Fibroblast of lung (primary cell): ENCODE data around the gene SCGB2B2.
A peak's percentile ranks its signal among the peaks of the same experiment; 100 is the strongest.

Experiments
- EZH2 ChIP-seq: IDR thresholded peaks from 2 replicates; pipeline ENCODE4 v1.5.1; 2012; ENCODE audit warnings: low read length, control low read depth, mild to moderate bottlenecking; ENCODE audit errors: missing control alignments
- TF ChIP-seq, protein P1 (sequence below), 2 donors: IDR thresholded peaks in 1 of 2; conservative IDR thresholded peaks in 1 of 2; 1 replicate in 1 of 2; 2 replicates in 1 of 2; pipeline ENCODE4 v1.5.1; 2011 to 2012; ENCODE audit warnings: low read length in 2 of 2, control low read depth in 1 of 2, inconsistent platforms in 1 of 2, low read depth in 1 of 2, mild to moderate bottlenecking in 1 of 2

DNA sequence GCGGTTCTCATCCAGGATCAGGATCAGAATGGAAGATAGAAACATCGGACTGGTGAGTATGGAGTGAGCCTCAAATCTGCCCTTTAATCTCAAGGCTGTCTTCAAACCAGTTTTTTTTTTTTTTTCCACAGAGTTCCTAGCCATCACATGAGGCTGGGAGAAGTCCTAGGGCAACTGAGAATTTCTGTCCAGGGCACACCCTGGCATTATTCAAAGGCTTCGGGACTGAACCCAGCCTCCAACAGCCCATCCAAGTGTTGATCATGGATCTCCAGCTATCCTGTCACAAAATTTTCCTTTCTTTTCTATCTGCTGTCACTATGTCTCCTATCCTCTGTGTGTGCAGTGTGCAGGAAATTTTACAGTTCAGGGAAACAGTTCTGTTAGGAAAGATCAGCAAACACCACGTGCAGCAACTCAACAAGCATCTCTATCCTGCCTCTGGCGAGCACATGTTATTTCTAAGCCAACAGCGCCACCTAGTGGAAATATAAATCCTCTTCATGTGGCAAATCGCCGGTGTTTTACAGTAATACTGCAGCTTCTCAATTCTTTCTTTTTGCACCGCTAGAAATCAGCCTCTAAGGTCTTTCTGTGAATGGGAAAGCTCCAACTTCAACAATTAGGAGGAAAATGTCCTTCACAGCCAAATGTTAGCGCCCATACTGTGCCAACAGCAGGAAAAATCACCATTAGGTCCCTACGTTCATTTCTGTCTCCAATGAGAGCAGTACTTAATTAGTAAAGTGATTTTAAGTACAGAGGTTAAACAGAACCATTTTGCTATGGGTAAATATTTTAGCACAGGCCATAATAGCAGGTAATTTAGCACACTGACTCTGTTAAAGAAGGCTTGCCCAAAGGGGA lies 35.7 kb upstream of the SCGB2B2 start:
- TF ChIP-seq, protein P1, sequence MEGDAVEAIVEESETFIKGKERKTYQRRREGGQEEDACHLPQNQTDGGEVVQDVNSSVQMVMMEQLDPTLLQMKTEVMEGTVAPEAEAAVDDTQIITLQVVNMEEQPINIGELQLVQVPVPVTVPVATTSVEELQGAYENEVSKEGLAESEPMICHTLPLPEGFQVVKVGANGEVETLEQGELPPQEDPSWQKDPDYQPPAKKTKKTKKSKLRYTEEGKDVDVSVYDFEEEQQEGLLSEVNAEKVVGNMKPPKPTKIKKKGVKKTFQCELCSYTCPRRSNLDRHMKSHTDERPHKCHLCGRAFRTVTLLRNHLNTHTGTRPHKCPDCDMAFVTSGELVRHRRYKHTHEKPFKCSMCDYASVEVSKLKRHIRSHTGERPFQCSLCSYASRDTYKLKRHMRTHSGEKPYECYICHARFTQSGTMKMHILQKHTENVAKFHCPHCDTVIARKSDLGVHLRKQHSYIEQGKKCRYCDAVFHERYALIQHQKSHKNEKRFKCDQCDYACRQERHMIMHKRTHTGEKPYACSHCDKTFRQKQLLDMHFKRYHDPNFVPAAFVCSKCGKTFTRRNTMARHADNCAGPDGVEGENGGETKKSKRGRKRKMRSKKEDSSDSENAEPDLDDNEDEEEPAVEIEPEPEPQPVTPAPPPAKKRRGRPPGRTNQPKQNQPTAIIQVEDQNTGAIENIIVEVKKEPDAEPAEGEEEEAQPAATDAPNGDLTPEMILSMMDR (conservative IDR thresholded peaks at IDR 0.05 in 1 of 2, IDR thresholded peaks at IDR 0.05 in 1 of 2; ENCODE audit: low read depth in 1 of 2, low read length in 2 of 2), result peak; percentile 58 to 61
- no peak for TF ChIP-seq EZH2
